ENCODE measurements around the gene CD6.

CD6 gene

GRCh38 chr11:60987577-60988277 is 16.2 kb downstream of the CD6 start:
- no peak for DNase-seq

DNA sequence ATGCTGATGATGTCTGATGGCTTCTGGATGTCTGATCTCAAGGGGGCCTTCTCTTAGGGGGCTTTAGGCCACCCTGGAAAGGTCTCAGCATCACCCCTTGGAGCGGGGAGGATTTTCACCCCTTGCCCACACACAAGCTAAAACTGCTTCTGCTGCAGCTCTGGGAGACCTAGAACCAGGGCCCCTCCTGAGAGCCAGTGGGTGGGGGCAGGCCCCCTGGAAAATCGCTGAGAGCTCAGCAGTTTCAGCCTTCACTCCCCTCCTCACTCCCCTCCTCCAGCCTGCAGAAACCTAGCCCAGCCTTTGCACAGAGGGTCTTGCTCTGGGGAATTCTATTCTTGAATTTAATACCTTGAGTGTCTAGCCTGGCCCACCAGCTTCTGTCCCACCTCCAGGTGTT is 17.2 kb downstream of the CD6 start:
- DNase-seq: no peak

DNA sequence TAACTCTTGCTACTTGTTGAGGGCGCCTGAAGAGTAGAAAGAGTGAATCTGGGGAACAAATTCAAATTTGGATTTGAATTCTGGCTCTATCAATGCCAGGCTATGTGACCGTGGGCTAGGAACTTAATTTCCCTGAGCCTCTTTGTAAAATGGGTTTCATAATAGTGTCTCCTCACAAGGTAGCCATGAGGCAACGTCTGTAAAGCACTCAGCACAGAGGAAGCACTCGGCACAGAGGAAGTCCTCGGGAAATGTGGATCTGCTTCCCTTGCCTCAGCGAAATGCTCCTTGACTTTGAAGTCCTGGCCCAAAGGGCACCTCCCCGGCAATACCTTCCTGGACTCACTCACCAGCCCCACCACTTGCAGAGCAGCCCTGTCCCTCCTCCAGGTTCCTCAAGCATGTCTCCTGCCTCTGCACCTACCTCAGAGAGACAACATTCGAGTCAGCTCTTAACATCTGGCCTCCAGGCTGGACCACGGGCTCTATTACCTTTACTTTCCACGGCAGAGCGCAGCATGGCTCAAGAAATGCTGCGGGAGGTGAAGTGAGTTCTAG is 17.7 kb downstream of the CD6 start:
- no peak for DNase-seq

DNA sequence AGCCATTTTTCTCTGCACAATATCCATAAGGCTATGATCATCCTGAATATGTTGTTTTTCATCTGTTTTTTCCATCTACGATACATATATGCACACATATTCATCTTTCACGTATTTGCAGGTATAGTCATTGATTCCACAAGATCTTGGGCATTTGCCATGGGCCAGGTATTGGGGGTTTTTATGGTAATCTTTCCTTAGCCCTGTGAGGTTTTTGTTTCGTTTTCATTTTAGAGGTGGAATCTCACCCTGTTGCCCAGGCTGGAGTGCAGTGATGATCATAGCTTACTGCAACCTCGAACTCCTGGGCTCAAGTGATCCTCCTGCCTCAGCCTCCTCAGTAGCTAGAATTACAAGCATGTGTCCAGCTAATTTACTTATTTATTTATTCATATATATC is 20.0 kb downstream of the CD6 start:
- no peak for DNase-seq

DNA sequence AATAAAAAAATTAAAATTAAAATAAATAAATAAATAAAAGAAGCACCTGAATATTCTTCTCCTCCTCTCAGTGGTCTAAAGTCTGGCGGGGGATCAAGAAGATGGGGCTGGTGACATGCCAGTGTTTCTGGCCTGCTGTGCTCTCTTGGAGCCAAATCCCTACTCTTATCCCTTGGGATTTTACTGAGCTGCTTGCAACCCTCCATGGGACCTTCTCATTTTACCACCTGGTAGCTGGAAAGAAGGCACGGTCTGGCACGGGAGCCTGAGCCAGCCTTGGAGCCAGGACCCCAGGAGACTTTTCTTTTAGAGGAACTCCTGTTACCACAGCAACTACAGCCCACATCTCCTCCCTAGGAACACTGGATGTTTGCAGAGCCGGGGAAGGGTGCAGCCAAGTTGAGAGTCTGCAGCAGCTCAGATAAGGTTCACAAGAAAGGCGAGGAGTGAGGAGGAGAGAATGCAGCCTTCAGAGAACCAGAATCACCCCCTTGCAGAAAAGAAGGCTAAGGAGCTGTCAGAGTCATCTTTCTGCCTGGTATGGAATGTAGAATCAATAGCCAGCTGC is 21.4 kb downstream of the CD6 start:
- no peak for DNase-seq

GRCh38 chr11:60993615-60994014 is 22.1 kb downstream of the CD6 start:
- DNase-seq: no peak

- no peak for DNase-seq
Measured at GRCh38 chr11:60994541-60995080, 23.1 kb downstream of the CD6 start.

DNA sequence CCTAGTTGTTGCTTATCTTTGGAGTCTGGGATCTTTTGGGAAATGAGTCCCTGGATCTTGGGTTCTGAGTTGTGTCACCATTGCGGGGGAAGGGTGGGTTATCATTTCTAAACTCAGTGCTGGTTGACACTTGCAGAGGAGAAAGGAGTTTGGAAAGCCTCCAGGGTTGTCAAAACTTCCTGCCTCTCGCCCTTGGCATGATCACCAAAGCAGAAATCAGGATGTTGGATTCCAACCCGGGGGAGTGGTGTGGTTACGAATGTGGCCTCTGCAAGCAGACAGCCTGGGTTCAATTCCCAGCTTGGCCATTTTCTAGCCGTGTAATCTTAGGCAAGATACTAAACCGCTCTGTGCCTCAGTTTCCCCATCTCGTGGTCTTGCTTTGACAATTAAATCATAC is 24.3 kb downstream of the CD6 start:
- DNase-seq: no peak

- DNase-seq: no peak
Measured at GRCh38 chr11:60996381-60997138, 25.1 kb downstream of the CD6 start.

GRCh38 chr11:61000426-61000825 is 28.9 kb downstream of the CD6 start:
- DNase-seq: no peak

DNA sequence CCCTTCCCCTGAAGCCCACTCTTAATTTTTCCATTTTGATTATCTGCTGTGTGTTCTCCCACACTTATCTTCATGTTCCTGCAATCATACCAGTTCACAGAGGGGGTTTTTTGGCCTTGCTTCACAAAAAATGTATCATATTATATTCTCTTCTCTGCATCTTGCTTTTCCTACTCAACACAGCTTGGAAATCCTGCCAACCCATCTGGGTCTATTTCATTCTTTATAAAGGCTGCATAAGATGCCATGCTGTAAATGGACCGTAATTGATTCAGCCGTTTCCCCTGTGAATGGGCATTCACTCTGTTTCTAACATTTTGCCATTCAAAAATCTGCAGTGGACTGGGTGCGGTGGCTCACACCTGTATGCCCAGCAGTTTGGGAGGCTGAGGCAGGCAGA is 30.5 kb downstream of the CD6 start:
- no peak for DNase-seq

DNA sequence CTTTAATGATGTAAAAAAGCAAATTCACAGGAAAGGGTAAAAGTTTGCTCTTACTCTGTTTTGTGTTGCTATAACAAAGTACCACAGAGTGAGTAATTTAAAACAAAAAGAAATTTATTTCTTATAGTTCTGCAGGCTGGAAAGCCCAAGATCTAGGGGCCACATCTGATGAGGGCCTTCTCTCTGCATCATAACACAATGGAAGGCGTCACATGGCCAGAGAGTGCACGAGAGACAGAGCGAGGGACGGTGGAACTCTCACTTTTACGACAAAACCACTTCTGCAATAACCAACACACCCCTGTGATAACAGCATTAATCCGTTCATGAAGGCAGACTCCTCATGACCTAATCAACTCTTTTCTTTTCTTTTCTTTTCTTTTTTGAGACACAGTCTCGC is 31.1 kb downstream of the CD6 start:
- DNase-seq: no peak

- peak; percentile 24 for DNase-seq
Measured at GRCh38 chr11:61004180-61004611, 32.7 kb downstream of the CD6 start.

GRCh38 chr11:61004761-61005181 is 33.3 kb downstream of the CD6 start:
- no peak for DNase-seq

DNA sequence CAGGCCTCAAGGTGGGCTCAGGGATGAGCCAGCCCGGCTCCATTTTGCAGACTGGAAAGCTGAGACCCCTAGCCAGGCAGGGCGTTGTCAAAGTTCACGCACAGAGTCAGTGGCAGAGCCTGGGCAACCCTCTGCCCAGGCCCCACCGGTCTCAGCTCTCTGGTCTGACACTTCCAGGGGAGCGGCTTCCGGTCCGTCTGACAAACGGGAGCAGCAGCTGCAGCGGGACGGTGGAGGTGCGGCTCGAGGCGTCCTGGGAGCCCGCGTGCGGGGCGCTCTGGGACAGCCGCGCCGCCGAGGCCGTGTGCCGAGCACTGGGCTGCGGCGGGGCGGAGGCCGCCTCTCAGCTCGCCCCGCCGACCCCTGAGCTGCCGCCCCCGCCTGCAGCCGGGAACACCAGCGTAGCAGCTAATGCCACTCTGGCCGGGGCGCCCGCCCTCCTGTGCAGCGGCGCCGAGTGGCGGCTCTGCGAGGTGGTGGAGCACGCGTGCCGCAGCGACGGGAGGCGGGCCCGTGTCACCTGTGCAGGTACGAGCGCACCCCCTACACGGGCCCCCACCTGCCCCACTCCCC is 36.0 kb downstream of the CD6 start:
- DNase-seq: no peak

DNA sequence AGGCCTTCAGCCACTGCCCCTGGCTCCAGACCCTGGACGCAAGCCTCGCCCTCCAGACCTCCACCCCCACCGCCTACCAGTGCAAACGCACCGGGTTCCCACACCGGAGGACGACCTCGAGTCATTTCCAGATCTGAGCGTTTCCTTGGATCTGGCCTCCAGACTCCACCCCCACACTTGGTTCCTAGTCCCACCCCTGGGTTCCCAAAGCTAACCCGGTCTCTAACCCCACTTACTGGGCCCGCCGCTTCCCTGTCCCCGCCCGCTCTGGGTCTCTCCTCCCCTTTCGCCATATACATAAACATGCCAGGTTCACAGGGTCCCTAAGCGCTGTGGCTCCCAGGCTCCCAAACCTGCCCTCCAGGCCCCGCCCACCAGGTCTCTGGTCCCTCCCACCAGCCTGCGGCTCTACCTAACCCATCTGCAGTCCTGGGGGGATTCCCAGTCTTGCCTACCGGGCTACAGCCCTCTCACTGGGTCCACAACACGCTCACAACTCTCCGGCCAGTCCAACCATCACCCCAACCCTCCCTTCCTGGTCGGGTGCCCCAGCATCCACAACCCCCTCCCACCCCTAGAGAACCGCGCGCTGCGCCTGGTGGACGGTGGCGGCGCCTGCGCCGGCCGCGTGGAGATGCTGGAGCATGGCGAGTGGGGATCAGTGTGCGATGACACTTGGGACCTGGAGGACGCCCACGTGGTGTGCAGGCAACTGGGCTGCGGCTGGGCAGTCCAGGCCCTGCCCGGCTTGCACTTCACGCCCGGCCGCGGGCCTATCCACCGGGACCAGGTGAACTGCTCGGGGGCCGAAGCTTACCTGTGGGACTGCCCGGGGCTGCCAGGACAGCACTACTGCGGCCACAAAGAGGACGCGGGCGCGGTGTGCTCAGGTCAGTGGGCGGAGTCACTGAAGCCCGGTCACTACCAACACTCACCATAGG is 36.7 kb downstream of the CD6 start:
- DNase-seq: no peak

DNA sequence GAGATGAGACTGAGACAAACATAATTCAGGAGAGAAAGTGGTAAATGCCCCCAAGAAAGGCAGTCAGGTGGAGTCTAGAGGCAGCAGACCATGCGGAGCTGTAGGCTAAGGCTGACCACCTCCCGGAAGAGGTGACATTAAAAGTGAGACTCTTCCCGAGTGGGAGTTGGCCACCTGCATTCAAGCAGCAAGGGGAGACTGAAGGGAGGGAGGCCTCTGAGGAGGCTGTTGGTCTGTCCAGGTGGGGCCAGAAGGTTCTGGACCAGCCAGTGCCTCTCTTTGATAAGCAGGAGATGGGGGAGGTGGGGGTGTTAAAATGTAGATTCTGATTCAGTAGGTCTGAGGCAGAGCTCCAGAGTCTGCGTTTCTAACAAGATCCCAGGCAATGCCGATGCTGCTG is 37.5 kb downstream of the CD6 start:
- no peak for DNase-seq

- no peak for DNase-seq
Measured at GRCh38 chr11:61009392-61010275, 38.2 kb downstream of the CD6 start.

DNA sequence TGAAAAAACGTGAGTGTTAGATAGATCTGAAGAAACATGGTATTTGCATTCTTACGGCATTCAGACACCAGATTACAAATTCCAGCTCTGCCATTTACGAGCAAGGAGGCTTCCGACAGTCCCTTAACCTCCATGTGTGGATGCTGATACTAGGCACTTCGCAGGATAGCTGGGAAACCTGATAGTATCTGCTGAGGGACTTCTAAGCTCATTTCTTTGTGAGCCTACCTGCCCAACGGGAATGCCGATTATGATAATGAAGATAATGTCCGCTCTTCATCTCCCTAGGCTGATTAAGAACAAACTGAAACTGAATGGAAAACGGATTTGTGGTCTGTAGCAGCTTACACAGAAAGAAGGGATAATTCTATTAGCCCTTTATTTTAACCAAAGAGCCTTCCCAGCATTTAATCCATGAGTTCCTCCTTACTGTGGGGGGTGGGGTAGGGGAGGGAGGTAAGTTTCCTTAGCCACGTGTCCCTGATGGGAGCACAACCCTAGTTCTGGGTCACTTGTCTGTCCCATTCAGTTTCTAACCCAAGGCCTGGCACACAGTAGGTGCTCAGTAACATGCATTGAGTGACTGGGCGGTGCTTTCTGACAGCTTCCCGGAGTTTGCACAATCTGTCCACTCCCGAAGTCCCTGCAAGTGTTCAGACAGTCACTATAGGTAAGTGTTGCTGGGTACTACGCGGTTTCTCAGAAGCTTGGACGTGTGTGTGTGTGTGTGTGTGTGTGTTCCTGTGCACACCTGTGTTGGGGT is 39.2 kb downstream of the CD6 start:
- no peak for DNase-seq

DNA sequence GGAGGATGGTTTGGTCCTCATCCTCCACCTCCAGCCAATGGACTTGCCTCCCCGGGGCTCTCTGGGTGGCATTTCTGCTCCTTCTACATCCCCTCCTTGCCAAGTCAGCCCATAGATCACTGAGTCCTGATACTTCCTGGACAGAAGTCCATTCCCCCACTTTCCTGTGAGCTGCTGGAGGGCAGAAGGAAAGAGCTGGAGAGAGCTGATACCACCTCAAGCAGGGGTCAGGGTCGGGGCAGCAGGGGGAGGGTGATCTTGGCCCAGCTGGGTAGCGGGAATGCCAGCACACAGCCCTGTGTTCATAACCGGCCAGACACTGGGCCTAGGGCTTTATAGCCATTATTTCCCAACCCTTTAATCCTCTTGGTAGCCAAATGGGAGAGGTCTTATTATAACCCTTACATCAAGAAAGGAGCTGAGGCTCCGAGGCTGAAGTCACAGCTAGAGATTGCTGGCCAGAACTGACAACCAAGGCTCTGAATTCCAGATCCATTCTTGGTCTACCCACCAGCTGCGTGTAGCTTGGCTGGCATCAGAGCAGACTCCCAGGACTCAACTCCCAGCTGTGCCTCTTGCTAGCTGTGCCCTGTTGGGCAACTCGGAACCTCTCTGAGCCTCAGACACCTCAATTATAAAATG is 39.9 kb downstream of the CD6 start:
- no peak for DNase-seq

Measured in NCI-H1092 (cell line).